HEK293 (cell line): ENCODE data around the gene SDC1.

Experiments used
- HOXA7 ChIP-seq: sonication (generic); formaldehyde crosslinking; IDR thresholded peaks from 2 replicates; pipeline ENCODE4 v1.8.1; 2022; ENCODE audit warnings: missing genetic modification reagents, borderline replicate concordance
- KLF9 ChIP-seq: fragments of 450-650 bp; formaldehyde crosslinking; IDR thresholded peaks from 2 replicates; pipeline ENCODE4 v1.5.1; 2016; ENCODE audit warnings: missing biosample characterization, missing genetic modification characterization, low read depth
- MEIS1 ChIP-seq: sonication (generic); formaldehyde crosslinking; IDR thresholded peaks from 2 replicates; pipeline ENCODE4 v1.8.1; 2022; ENCODE audit warnings: missing genetic modification reagents, mild to moderate bottlenecking, borderline replicate concordance
- WT1 ChIP-seq: fragments of 450-650 bp; formaldehyde crosslinking; IDR thresholded peaks from 2 replicates; pipeline ENCODE4 v1.5.1; 2016; ENCODE audit warnings: missing biosample characterization, missing genetic modification characterization
- ZNF121 ChIP-seq: fragments of 450-650 bp; formaldehyde crosslinking; IDR thresholded peaks from 2 replicates; pipeline ENCODE4 v1.5.1; 2016; ENCODE audit warnings: missing biosample characterization, missing genetic modification characterization
- ZNF426 ChIP-seq: fragments of 450-650 bp; formaldehyde crosslinking; IDR thresholded peaks from 2 replicates; pipeline ENCODE4 v1.5.1; 2017; ENCODE audit warnings: missing biosample characterization, missing genetic modification characterization, mild to moderate bottlenecking, inconsistent platforms, moderate library complexity
- ZNF548 ChIP-seq: fragments of 450-650 bp; formaldehyde crosslinking; IDR thresholded peaks from 2 replicates; pipeline ENCODE4 v1.5.1; 2016; ENCODE audit warnings: missing biosample characterization, missing genetic modification characterization
- ZNF670 ChIP-seq: fragments of 450-650 bp; formaldehyde crosslinking; IDR thresholded peaks from 2 replicates; pipeline ENCODE4 v1.5.1; 2016; ENCODE audit warnings: missing biosample characterization, missing genetic modification characterization, low read depth
- TF ChIP-seq, protein P1 (sequence below): fragments of 450-650 bp; formaldehyde crosslinking; IDR thresholded peaks from 2 replicates; pipeline ENCODE4 v1.5.1; 2016; ENCODE audit warnings: missing biosample characterization, missing genetic modification characterization
- TF ChIP-seq, protein P2 (sequence below): fragments of 450-650 bp; formaldehyde crosslinking; IDR thresholded peaks from 2 replicates; pipeline ENCODE4 v1.5.1; 2016; ENCODE audit warnings: missing biosample characterization, missing genetic modification characterization
- TF ChIP-seq, protein P3 (sequence below): fragments of 450-650 bp; formaldehyde crosslinking; IDR thresholded peaks from 2 replicates; pipeline ENCODE4 v1.5.1; 2016; ENCODE audit warnings: missing biosample characterization, missing genetic modification characterization

DNA sequence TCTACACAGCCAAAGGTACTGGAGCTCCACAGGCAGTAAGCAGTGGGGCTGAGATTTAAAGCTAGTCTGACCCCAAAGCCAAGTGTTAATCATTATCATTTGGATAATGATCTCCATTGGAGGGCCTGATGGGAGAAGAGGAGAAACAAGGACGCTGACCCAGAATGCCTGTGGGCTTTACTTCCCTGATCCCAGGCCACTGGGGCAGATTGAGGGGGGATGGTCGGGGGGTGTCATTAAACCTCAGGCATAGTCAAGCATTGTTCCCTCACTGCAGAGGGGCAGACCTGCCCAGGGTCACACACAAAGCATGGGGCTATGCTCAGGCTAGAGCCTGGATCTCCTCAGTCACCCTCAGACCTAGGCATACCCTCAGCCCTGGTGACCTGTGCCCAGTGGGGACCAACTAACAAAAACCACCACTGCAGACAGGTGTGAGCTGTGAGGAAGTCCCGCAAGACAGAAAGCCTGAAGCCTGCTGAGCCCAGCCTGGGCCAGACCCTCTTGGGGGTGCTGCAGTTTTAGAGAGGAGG lies 53.4 kb downstream of the SDC1 start:
- TF ChIP-seq ZNF426 (no peak), ZNF670 (tag by site-specific recombination) (no peak), WT1 (no peak), ZNF121 (tag by site-specific recombination) (no peak), KLF9 (tag by site-specific recombination) (no peak), MEIS1 (CRISPR knock-in tag) (no peak), ZNF548 (no peak), HOXA7 (no peak)
- TF ChIP-seq, protein P1, sequence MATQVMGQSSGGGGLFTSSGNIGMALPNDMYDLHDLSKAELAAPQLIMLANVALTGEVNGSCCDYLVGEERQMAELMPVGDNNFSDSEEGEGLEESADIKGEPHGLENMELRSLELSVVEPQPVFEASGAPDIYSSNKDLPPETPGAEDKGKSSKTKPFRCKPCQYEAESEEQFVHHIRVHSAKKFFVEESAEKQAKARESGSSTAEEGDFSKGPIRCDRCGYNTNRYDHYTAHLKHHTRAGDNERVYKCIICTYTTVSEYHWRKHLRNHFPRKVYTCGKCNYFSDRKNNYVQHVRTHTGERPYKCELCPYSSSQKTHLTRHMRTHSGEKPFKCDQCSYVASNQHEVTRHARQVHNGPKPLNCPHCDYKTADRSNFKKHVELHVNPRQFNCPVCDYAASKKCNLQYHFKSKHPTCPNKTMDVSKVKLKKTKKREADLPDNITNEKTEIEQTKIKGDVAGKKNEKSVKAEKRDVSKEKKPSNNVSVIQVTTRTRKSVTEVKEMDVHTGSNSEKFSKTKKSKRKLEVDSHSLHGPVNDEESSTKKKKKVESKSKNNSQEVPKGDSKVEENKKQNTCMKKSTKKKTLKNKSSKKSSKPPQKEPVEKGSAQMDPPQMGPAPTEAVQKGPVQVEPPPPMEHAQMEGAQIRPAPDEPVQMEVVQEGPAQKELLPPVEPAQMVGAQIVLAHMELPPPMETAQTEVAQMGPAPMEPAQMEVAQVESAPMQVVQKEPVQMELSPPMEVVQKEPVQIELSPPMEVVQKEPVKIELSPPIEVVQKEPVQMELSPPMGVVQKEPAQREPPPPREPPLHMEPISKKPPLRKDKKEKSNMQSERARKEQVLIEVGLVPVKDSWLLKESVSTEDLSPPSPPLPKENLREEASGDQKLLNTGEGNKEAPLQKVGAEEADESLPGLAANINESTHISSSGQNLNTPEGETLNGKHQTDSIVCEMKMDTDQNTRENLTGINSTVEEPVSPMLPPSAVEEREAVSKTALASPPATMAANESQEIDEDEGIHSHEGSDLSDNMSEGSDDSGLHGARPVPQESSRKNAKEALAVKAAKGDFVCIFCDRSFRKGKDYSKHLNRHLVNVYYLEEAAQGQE (tag by site-specific recombination): no peak
- TF ChIP-seq, protein P2, sequence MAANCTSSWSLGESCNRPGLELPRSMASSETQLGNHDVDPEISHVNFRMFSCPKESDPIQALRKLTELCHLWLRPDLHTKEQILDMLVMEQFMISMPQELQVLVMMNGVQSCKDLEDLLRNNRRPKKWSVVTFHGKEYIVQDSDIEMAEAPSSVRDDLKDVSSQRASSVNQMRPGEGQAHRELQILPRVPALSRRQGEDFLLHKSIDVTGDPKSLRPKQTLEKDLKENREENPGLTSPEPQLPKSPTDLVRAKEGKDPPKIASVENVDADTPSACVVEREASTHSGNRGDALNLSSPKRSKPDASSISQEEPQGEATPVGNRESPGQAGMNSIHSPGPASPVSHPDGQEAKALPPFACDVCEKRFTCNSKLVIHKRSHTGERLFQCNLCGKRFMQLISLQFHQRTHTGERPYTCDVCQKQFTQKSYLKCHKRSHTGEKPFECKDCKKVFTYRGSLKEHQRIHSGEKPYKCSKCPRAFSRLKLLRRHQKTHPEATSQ: no peak
- TF ChIP-seq, protein P3, sequence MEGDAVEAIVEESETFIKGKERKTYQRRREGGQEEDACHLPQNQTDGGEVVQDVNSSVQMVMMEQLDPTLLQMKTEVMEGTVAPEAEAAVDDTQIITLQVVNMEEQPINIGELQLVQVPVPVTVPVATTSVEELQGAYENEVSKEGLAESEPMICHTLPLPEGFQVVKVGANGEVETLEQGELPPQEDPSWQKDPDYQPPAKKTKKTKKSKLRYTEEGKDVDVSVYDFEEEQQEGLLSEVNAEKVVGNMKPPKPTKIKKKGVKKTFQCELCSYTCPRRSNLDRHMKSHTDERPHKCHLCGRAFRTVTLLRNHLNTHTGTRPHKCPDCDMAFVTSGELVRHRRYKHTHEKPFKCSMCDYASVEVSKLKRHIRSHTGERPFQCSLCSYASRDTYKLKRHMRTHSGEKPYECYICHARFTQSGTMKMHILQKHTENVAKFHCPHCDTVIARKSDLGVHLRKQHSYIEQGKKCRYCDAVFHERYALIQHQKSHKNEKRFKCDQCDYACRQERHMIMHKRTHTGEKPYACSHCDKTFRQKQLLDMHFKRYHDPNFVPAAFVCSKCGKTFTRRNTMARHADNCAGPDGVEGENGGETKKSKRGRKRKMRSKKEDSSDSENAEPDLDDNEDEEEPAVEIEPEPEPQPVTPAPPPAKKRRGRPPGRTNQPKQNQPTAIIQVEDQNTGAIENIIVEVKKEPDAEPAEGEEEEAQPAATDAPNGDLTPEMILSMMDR: no peak
